ENCODE results near the gene SKIL.

SKIL gene

GRCh38 chr3:170358042-170359010 is 811 bp downstream of the SKIL start:
- H3K4me3 ChIP-seq (ENCODE audit: low read length) = peak overlapping the region; percentile 97
- no peak for TF ChIP-seq ZNF274 (IDR thresholded peaks at IDR 0.05; ENCODE audit: low read depth, low read length)

GRCh38 chr3:170359178-170359704 is 1.7 kb downstream of the SKIL start:
- peak overlapping the region; percentile 97 for H3K4me3 ChIP-seq (ENCODE audit: low read length)

GRCh38 chr3:170360466-170360865 is 3.0 kb downstream of the SKIL start:
- no peak overlapping the region; the same call in 1 of the 2 replicates for H3K4me3 ChIP-seq (ENCODE audit: low read length)
- no peak for TF ChIP-seq ZNF274 (IDR thresholded peaks at IDR 0.05; ENCODE audit: low read depth, low read length)

More at GRCh38 chr3:170359178-170359704, 1.7 kb downstream of the SKIL start:
- TF ChIP-seq ZNF274 (IDR thresholded peaks at IDR 0.05; ENCODE audit: low read depth, low read length) = no peak

GRCh38 chr3:170360916-170361315 is 3.4 kb downstream of the SKIL start:
- TF ChIP-seq ZNF274 (IDR thresholded peaks at IDR 0.05; ENCODE audit: low read depth, low read length) = no peak
- peak overlapping the region; percentile 39; the same call in 1 of the 2 replicates for H3K4me3 ChIP-seq (ENCODE audit: low read length)

- H3K4me3 ChIP-seq (ENCODE audit: low read length) = peak overlapping the region; percentile 1; the same call in 1 of the 2 replicates
- TF ChIP-seq ZNF274 (IDR thresholded peaks at IDR 0.05; ENCODE audit: low read depth, low read length) = no peak
These were observed 4.2 kb downstream of the SKIL start for GRCh38 chr3:170361711-170362110.

GRCh38 chr3:170363471-170363994 is 6.0 kb downstream of the SKIL start:
- no peak overlapping the region for H3K4me3 ChIP-seq (ENCODE audit: low read length)

GRCh38 chr3:170364965-170365364 is 7.5 kb downstream of the SKIL start:
- TF ChIP-seq ZNF274 (IDR thresholded peaks at IDR 0.05; ENCODE audit: low read depth, low read length) = no peak
- H3K4me3 ChIP-seq (ENCODE audit: low read length) = no peak overlapping the region

More at GRCh38 chr3:170363471-170363994, 6.0 kb downstream of the SKIL start:
- no peak for TF ChIP-seq ZNF274 (IDR thresholded peaks at IDR 0.05; ENCODE audit: low read depth, low read length)

GRCh38 chr3:170367797-170368196 is 10.3 kb downstream of the SKIL start:
- H3K4me3 ChIP-seq (ENCODE audit: low read length) = peak overlapping the region; percentile 33; the same call in 1 of the 2 replicates
- no peak for TF ChIP-seq ZNF274 (IDR thresholded peaks at IDR 0.05; ENCODE audit: low read depth, low read length)

GRCh38 chr3:170368921-170369320 is 11.4 kb downstream of the SKIL start:
- H3K4me3 ChIP-seq (ENCODE audit: low read length) = no peak overlapping the region
- no peak for TF ChIP-seq ZNF274 (IDR thresholded peaks at IDR 0.05; ENCODE audit: low read depth, low read length)

- TF ChIP-seq ZNF274 (IDR thresholded peaks at IDR 0.05; ENCODE audit: low read depth, low read length) = no peak
- no peak overlapping the region for H3K4me3 ChIP-seq (ENCODE audit: low read length)
These were observed 14.8 kb downstream of the SKIL start for GRCh38 chr3:170372190-170372879.

GRCh38 chr3:170383567-170383966 is 26.1 kb downstream of the SKIL start:
- no peak for TF ChIP-seq ZNF274 (IDR thresholded peaks at IDR 0.05; ENCODE audit: low read depth, low read length)
- no peak overlapping the region for H3K4me3 ChIP-seq (ENCODE audit: low read length)

GRCh38 chr3:170386468-170386867 is 29.0 kb downstream of the SKIL start:
- H3K4me3 ChIP-seq (ENCODE audit: low read length) = no peak overlapping the region
- no peak for TF ChIP-seq ZNF274 (IDR thresholded peaks at IDR 0.05; ENCODE audit: low read depth, low read length)

GRCh38 chr3:170387950-170388349 is 30.4 kb downstream of the SKIL start:
- H3K4me3 ChIP-seq (ENCODE audit: low read length) = no peak overlapping the region
- no peak for TF ChIP-seq ZNF274 (IDR thresholded peaks at IDR 0.05; ENCODE audit: low read depth, low read length)

- TF ChIP-seq ZNF274 (IDR thresholded peaks at IDR 0.05; ENCODE audit: low read depth, low read length) = no peak
- H3K4me3 ChIP-seq (ENCODE audit: low read length) = no peak overlapping the region
These were observed 33.6 kb downstream of the SKIL start for GRCh38 chr3:170391108-170391507.
